GM23338 (cell line): Measurements from ENCODE around the gene CD82.

Experiments used
- EZH2 ChIP-seq: fragments of 200-600 bp; sonication (generic); IDR thresholded peaks from one replicate; pipeline ENCODE4 v1.8.0; 2017; ENCODE audit warnings: antibody characterized with exemption, mild to moderate bottlenecking, low read depth; ENCODE audit not compliant: unreplicated experiment
- POLR2AphosphoS5 ChIP-seq: IDR thresholded peaks from 2 replicates; pipeline ENCODE4 v1.6.1; 2016; ENCODE audit warnings: antibody characterized with exemption, low read depth

GRCh38 chr11:44654057-44654456 lies 88.6 kb downstream of the CD82 start:
- TF ChIP-seq POLR2AphosphoS5 (no peak), EZH2 (no peak)
